Effector CD8-positive, alpha-beta T cell (primary cell): ENCODE measurements around the gene ROPN1B.

ENCODE experiments used
- DNase-seq: peaks from one replicate; lab custom pipeline; 2025; lab: John Stamatoyannopoulos, UW

The ROPN1B gene

DNA sequence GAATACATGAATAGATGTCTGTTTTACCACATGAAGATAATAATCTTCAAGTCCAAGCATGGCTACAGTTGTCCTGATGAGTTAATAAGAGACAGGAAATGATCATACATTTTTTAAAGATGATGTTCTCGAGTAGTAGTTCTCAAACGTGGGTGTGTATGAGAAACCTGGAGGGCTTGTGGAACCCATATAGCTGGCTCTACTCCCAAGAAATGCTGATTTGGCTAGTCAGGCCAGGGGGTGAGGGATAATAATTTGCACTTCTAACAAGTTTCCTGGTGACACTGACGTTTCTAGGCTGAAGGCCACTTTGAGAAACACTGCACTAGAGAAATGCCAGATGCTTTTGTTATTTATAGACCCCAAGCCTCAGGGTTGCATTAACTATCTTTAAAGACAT, 37.0 kb downstream of the ROPN1B start:
- no peak for DNase-seq

DNA sequence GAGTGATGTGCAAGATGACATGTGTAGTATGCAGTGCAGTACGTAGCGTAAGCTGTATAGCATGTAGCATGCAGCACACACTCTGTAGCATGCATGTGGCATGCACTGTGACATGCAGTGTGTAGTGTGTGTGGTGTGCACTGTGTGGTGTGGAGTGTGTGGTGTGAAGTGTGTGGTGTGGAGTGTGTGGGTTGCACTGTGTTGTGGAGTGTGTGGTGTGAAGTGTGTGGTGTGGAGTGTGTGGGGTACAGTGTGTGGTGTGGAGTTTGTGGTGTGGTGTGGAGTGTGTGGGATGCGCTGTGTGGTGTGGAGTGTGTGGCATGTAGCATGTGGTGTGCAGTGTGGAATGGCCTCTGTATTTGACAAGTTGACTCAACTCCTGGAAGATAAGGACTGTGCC, 39.2 kb downstream of the ROPN1B start:
- no peak for DNase-seq

DNA sequence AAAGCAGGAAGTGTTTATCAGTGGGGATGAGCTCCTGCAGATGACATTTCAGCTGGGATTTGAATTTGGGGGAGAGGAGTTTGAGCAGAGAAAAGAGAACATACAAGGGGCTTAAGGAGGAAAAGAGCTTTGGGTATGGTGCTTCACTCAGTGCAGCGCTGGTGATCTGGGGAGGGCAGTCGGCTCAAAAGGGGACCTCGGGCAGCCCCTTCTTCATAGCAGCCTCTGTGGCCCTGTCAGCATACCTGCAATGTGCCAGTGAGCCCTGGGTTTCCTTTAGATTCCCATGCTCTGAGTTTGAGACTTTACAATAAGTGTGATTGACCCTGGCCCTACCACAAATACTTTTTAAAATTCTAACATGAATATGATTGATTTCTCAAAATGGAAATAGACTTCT, 40.2 kb downstream of the ROPN1B start:
- no peak for DNase-seq

DNA sequence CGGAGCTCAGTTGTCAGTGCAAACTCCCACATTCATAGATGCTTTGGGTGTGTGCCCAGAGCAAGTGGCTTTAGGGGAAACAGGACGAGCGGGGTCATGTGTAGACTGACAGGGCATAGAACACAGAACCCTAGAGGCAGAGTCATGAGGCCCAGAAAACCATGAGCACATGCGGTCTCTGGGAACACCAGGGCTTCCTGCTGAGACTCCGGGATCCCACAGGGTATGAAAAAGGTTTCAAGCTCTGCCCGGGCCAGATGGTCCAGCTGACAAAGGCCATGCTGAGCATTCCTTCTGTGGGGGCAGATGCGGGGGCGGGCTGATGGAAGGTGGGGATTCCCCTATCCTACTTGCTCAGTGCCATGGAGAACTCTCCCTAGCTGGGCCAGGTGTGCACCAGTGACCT, 44.8 kb downstream of the ROPN1B start:
- no peak for DNase-seq

DNA sequence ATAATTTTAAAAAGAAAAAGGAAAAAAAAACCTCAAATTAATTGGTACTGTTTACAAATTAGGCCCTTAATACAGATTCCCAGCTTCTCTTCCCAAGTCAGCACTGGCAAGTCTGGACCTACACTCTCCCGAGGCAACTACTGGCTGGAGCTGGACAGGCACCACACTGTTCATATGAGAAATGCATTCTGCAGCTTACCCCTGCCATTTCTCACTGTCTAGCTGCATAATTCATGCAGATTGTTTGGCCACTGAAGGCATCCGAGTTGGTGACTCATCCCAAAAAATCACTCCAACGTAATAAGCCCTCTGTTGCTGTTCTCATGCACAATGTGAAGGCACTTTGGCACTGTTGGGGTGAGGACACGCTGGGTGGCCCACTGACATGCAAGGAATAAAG, 45.3 kb downstream of the ROPN1B start:
- no peak for DNase-seq

DNA sequence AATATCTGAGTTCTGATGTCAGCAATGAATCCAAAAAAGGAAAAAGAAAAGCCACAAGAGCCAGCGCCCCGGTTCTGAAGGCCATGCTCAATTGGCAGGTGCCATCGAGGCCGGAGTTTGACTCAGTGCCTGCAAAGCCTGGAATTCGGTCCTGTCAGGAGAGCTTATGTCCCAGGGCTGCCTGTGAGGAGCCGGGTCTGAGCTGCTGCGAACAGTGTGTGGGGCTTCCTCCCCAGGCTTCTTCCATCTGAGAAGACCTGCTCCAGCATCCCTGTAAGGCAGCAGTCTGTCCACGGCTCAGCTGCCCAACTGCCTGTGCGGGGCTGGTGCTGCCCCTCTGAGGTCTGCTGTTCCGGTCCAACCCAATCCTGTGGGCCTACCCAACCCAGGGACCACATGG, 46.1 kb downstream of the ROPN1B start:
- DNase-seq, result no peak

DNA sequence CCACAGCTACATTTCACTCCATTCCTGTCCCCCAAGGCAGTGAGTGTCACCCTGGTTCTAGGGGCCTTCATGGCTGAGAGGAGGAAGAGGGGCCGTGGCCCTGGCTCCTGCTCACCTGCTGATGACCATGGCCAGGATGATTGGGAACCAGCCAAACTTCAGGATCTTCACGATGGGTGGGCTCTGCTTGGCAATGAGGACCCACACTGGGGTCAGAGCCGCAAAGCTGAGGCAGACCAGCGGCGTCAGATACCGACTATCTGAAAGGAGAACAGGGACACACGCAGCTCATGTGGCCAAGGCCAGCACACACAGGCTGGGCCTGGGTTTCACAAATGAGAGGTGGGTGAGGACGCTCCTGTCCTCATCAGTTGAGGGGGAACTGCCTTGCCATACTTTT, 47.6 kb downstream of the ROPN1B start:
- no peak for DNase-seq

DNA sequence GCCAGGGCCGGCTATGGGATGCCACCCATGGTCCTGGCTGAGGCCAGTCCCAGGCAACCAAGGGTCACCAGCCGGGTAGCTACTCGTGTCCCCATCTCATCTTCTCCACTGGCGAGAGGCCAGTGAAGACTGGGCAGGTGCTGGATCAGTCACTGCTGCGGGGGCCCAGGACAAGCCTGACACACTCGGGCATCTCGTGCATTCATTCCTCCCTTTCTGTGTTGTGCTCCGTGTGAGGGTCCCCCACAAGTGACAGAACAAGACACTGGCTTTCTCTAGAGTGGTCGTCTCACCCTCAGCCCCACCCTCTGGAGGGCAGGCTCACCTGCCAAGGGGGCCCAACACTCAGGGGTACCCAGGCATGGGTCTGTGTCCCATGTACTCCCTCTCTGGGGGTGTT, 48.4 kb downstream of the ROPN1B start:
- no peak for DNase-seq

DNA sequence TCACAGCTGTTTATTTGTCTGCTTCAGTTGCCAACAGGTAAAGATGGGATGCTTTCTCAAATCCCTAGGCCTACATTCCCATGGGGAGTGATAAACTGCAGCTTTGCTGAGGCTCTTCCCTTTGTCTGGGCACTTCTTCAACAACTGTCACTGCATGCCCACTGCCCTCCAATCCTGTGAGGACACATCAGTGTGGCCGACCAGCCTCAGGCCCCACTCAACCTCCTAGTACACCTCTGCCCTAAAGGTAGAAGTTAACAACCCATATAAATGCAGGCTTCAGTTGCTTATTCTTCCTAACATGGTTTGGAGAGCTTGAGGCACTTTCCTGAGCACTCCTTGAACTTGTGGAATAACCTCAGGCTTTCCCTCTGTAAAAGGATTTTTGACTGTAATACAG, 49.6 kb downstream of the ROPN1B start:
- no peak for DNase-seq

DNA sequence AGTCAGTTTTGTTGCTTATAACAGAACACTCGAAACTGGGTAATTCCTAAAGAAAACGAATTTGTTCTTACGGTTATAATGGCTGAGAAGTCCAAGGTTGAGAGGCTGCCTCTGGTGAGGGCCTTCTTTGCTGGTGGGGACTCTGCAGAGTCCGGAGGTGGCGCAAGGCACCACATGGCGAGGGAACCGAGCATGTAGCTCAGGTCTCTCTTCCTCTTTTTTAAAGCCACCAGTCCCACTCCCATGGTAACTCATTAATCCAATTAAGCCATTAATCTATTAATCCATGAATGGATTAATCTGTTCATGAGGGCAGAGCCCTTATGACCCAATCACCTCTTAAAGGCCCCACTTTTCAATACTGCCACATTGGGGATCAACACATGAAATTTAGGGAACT, 50.0 kb downstream of the ROPN1B start:
- DNase-seq, result no peak

DNA sequence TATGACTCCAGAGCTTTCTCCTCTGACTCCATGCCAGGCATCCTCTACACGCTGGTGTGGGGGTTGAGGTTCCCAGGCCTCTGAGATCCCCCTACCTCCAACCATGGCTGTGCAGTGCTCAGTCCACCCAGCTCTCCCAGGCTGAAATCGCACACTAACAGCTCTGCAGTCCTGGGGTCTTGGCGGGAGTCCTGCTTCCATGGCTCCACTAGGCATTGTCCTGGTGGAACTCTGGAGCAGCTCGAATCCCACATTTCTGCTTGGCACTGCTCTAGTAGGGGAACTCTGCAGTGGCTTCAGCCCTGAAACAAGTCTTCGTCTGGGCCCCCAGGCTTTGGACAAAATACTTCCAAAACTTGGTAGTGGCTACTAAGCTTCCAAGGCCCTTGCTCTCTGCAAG, 50.7 kb downstream of the ROPN1B start:
- no peak for DNase-seq

DNA sequence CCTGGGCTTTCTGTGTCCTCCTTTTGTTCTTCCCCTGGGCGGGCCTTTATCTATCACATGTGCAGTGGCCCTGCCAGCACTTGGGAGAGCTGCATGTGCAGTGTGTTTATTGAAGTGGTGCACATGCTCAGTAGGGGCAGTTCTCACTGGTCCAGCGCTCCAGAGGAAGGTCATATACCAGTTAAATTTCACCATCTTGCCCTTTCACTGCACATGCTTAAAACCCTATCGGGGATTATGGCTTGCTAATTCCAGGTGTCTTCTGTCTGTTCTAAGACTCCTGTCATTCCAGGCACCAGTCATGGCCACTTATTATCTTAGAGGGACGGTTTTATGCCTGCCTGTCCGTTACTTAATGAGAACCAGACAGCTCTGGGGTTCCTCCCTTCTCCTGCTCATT, 52.2 kb downstream of the ROPN1B start:
- DNase-seq, result no peak

DNA sequence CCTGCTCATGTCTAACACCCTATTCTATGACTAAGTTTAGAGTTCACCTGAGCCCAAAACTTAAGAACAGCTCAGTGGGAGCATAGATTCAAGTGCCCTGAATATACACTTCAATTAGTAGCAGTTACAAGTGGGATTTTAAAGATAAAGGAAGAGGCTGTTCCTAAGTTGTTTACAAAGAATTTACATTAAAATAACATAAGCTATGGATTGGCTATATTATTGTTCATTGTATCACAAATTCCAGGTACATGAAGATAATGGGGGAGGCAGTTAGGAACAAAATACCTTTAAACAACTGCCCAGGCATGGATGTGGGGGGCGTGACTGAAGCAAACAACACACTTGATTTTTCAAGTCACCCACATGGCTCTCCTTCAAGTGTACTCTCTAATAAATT, 52.7 kb downstream of the ROPN1B start:
- DNase-seq, result no peak

DNA sequence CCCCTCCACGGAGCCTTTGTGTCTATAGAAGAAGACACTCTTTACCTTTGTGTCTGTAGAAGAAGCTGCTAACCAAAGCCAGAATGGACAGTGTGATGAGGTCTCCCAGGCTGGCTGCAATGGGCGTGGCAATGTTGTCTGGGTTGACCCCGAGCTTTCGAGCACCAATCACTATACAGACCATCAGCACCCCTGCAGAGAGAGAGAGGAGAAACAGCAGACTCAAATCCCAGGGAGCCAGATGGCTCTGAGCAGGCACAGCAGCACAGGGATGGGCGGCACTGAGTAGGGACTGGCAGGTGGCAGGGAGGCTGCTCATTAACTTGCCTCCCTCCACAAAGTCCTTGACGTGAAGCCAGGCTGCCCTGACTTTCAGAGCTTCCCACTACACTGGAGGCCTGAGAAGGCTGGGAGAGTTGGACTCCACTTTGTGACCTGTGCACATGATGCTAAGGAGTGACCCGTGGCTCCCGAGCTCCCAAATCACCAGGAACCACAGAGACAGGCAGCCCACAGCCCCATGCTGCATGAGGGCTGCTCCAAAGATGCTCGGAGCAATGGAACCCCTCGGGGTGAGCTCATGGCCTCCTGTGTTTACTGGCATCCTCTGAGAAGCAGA, 53.9 kb downstream of the ROPN1B start:
- DNase-seq, result no peak

DNA sequence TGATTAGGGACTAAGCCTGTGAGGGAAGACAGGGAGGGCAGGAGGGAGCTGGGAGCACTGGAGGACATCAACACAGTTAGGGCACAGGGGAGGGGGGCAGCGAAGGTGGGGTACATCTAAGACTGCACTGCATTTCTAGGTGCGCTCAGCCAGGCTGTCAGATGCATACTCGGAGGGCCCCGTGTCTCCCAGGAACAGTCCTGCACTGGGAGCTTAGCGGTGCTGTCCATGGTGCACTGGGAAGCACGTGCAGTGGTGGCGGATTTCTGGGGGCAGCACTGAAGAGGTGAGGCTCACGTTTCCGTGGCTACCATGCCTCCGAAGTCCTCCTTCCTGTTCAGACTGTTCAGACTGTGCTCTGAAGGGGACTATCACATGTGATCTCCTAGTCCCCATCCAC, 54.4 kb downstream of the ROPN1B start:
- no peak for DNase-seq

DNA sequence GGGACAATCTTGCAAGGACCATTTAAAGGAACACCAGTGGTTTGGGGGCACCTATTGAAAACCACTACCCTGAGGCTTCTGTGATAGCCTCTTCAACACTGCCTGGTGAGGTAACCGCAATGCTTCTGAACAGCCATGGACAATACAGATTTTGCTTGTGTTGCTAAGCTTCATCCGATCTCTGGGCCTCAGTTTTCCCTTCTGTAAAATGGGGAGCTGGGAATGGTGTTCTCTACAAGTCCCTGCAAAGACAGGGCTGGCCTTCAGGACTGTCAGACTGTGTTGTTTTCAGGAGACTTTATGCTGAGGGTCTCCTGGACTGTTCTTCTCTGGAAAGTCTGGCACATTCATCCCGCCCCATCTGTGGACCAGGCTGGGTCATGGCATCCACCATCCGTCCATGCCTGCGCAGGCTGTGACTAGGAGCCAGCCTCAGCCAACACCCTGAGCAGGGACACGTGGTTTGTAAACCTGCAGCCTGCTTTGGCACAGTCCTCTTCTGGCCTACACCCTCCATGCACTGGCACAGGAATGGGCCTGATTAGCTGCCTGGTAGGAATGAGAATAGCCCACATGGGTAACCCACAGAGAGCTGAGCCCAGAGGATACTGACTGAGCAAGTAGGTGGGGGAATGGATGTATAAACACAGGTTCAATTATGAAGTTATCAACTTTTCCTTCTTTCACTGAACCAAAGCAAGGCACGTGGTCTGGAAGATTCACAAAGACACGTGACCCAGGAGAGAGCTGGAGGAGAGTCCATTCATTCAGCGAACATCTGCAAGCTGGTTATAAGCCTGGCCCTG, 55.3 kb downstream of the ROPN1B start:
- DNase-seq, result no peak

DNA sequence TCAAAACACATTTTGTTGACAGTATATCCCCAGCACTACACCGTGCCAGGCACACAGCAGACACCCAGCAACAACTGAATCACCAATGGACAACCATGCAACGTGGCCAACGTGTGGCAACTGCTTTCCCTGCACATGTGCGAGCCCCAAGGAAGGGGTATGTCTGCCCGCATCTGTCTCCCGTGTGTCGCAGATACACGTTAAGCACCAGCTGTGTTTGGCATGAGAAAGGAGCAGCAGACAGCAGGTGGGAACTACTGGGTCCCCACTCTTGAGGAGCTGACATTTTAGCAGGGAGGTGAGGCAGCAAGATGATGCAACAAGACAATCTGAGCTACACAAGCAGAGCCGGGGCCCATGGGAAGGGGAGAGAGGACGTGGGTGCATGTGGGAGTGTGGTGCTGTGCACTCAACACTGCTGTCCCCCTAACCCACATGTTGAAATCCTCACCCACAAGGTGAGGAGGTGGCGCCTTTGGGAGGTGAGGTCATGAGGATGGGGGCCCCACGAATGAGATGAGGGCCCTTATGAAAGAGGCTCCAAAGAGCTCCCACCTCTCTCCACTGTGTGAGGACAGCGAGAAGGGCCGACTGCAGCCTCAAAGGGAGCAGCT, 56.2 kb downstream of the ROPN1B start:
- no peak for DNase-seq

DNA sequence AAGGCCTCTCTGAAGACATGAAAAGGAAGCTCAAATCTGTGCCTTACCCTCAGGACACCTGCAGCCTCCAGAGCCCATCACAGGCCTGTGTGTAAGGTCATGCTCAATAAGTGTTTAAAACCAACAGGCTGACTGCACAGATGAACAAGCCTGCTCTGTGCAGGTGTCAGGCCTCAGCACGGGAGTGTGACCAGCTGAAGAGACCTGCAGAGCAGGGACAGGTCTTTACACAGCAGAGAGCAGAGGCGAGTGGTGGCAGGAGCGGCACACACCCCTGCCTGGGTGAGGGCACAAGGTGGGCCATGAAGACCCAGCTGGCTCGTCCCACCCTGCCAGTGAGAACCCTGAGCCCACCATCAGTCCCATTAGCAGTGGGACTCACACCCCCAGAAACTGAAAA, 56.9 kb downstream of the ROPN1B start:
- DNase-seq, result no peak

DNA sequence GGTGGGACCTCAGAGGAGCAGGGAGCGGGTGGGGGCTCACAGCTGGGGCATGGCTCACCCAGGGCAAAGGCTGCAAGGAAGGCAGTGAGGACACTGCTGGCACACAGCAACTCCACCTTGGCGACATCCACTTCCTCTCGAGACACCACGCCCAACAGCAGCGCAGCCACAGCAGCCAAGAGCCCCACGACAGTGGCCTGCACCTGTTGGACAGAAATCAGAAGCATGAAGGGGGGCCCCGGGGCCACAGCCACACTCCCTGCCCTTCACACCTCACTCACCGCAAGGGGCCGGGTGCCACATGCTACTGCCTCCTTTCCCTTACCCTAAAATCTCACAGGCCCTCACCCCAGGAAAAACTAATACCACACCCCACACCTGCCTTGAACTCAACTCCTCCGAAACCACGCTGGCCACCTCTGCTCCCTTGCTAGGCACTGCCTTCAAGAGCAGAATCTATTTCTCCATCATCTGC, 57.3 kb downstream of the ROPN1B start:
- DNase-seq, result no peak

DNA sequence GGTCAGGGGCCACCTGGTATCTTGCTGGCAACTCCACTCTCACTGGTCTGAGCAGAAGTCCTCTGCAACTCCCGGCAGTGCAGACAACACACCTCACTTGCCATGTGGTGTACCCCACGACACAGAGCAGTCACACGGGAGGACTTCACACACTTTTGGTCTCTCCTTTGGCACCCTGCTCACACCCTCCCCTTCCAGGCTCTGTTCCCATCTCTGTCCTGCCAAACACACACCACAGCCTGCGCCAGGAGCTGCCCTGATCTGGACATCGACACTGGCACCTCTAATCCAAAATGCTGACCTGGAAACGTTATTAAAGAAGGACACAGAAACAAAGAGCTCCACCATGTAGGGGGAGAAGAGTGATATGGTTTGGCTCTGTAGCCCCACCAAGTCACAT, 57.8 kb downstream of the ROPN1B start:
- DNase-seq, result no peak

DNA sequence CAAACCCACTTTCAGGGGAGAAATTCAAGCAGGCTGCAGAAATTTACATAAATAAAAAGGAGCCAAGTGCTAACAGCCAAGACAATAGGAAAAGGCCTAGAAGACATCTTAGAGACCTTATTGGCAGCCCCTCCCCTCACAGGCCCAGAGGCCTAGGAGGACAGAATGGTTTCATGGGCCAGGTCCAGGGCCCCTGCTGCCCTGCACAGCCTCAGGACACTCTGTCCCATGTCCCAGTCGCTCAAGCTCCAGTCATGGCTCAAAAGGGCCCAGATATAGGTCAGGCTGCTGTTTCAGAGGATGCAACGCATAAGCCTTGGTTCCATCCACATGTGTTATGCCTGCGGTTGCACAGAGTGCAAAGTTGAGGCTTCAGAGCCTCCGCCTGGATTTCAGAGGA, 59.1 kb downstream of the ROPN1B start:
- DNase-seq, result no peak

DNA sequence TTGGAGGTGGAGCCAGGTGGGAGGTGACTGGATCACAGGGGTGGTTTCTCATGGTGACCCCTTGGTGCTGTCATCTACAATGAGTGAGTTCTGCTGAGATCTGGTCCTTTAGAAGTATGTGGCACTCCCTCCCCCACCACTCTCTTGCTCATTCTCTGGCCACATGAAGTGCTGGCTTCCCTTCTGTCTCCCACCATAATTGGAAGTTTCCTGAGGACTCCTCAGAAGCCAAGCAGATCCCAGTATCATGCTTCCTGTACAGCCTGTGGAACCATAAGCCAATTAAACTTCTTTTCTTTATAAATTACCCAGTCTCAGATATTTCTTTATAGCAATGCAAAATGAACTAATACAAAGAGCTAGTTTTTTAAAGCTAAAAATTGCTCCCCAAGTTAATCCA, 60.3 kb downstream of the ROPN1B start:
- no peak for DNase-seq

DNA sequence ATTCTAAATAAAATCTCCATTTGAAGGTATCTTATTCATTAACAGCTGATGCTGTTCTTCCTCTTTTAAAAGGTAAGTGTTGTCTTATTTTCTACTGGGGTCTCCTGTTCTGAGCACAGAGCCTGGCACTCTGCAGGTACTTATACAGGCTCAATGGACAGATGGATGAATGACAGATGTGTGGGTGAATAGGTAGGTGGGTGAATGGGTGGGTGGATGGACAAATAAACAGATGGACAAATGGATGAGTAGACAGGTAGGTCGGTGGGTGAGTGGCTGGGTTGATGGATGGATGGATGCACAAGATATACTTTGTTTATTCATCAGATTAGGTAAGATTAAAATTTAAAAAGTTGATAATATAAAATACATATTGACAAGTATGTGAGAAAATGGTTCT, 61.5 kb downstream of the ROPN1B start:
- no peak for DNase-seq
